Activated T-helper 1 cell treated with Interleukin-2 at 50 U/mL for 16 hours (primary cell): ENCODE results near the gene EFNB2.

Experiments used
- DNase-seq: peaks from one replicate; pipeline ENCODE4 v3.0.0-alpha.2; 2020; ENCODE audit warnings: low read depth

Gene EFNB2

DNA sequence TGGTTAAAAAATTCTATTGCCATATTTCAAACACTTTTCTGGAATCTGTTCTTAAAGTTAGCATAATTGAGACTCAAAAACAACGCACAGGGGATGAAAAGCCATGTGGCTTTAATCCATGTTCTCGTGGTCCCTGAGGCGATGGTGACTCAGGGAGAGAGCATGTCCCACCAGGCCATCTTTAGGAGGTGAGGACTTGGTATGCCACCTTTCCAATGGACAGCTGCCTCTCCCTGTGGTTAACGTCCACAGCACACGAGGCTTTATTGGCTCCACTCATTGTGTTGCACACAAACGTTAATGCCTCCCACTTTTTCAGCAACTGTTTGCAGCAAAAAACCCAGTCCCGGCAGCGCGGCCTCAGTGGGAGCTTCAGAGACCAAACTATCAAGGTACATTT is 51.4 kb downstream of the EFNB2 start:
- no peak for DNase-seq

DNA sequence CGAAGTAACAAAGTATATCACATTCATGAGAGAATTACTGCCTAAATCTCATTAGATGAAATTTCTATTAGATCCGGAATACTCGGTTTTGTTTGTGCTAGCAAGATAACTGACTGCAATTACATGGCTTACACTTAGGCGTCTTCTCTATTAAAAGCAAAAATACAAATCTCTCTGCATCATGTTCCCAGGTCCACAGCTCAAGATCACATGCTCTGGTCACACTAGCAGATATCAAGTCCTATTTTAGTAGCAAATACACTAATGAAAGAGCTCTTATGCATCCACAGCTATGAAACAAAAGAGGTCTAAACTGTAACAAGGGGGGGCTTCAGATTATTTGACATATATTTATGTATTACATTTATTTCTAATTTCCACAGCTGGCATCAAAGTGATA is 53.5 kb downstream of the EFNB2 start:
- no peak for DNase-seq

DNA sequence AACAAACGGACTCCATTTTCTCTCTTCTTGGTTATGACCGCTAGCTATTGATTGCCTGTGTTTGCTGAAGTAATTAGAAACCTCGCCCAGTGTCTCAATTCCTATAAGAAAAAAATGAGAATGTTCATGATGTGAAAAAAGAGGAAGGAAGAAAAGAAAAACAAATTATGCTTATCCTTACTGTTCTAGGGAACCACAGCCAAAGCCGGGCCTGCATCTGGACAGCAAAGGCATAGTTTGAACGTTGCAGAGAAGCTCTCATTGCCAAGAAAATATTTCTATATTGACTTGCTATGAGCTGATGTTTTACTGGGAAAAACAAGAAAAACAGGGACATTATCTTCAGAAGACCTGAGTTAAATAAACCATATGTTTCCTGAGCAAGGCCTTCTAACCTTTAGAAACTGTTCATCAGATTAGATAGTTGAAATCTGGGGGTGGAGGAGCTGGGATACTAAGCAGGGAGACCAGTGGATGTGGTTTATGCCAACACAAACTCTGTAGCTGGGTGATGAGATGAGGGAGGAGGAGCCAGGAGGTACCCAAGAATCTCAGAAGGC is 55.0 kb downstream of the EFNB2 start:
- DNase-seq: no peak

DNA sequence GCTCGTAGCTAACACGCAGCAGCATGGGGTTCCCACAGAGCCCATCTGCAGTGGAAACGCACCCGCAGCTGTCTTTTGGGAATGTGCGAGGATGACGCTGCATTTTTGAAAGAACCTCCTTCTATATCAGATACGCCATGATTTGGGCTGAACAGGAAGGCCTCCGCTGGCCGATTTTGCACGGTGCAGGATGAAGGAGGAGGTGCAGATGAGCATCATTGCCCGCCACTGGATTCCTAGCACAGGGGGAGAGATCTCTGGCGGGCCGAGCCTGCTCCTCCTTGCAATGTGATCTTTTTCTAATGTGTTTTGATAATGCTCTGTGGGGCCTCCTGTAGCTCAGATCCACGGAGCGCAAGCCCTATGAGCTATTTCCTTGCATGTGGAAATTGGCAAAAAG is 55.5 kb downstream of the EFNB2 start:
- DNase-seq: no peak

DNA sequence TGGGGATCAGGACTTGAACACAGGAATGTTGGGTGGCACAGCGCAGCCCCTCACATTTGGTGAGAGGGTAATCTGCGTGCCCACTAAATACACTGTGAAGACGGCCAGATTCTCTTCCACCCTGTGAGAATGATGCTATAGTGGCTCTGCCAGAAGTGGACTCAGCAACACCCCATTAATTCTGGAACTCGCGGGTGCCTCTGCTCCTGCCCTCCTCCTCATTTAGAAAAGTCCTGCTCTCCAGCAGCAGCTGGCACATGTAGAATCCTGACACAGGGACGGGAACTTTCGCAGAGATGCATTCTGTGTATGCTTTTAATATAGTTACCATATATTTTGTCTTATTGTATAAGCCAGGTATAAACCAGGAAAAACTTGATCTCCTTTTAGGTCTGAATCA is 57.3 kb downstream of the EFNB2 start:
- no peak for DNase-seq

DNA sequence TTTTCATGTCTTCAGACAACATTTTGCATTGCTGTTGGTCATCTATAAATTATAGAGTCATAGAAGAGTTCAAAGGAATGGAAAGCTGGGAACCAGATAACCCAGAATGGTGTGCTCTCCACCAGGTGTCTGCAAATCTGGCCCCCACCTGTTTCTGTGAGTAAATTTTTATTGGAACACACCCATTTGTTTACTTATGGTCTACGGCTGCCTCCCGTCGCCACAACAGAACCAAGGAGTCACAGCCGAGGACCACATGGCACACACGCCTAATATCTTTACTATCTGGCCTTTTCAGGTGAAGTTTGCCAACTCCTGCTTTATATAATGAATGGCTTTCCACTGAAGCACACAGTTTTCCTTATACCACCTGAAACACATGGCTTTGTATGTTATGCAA is 58.2 kb downstream of the EFNB2 start:
- DNase-seq: no peak

DNA sequence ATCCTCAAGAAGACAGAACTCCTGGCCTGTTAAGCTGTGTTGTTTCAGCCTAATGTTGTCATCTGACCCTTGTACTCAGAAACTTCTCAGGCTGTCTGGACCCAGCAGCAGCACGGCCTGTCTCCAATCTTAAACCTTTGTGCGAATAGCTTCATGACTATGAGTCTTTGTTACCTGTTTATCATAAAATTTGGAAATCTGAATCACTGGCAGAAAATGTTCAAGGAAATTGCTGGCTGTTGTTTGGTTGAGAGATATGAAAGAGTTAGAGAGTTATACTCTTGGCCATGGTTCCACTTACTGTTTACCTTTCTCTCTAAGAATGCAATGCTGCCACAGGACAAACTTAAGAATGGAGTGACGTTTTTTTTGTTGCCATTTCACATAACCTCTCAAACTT is 59.6 kb downstream of the EFNB2 start:
- DNase-seq: no peak

DNA sequence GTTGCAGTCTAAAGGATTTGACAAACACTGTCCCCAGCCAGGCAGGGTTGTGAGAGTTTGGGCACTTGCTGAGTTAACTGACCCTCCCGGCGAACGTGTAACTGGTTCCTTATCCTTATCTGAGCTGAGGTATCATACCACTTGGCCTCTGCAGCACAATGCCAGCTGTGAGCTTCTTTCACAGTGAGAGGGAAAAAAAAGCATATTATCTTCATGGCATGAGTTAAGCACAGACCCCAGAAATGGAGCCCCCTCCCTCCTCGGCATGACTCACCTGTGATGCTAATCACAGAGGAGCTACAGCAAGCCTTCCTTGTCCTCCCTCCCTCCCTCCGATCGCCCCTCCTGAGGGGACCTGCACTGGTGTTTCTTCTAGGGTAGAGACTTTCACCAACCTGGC is 60.5 kb downstream of the EFNB2 start:
- no peak for DNase-seq

DNA sequence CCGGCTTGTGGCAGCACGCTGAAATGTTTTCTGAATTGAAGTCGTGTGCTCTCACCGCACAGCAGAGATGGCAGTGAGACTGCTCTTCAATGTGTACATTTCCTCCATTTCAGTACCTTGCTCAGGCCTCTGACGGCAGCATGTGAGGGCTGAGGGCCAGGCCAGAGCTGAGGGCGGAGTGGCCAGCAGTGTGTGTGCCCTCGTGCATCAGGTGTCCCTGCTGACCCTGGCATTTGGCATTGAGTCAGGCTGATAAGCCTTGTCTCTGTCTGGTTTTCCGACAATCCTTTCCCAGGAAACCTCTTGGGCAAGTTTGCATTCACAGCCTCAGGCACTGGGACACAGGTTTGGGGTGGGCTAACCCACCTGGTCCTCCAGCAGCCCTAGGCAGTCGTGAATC is 62.3 kb downstream of the EFNB2 start:
- DNase-seq: no peak

DNA sequence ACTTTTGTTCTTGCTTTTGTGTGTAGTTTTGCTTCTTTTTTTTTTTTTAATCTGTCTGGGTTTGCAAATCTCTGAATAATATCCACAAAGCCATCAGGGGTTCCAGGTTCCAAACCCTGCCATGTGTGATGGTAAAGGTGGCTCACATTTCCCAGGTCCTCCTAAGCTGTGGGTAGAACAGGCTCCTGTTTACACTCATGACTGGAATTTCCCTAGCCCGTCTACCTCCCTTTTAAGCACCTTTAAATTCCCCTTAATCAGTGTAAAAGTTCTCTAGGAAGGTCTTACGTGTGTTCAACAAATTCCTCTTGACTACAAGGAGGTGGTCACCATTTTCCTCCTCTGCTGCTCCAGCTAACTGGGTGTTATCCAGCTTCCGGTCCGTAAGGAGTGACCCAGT is 62.8 kb downstream of the EFNB2 start:
- DNase-seq: no peak

DNA sequence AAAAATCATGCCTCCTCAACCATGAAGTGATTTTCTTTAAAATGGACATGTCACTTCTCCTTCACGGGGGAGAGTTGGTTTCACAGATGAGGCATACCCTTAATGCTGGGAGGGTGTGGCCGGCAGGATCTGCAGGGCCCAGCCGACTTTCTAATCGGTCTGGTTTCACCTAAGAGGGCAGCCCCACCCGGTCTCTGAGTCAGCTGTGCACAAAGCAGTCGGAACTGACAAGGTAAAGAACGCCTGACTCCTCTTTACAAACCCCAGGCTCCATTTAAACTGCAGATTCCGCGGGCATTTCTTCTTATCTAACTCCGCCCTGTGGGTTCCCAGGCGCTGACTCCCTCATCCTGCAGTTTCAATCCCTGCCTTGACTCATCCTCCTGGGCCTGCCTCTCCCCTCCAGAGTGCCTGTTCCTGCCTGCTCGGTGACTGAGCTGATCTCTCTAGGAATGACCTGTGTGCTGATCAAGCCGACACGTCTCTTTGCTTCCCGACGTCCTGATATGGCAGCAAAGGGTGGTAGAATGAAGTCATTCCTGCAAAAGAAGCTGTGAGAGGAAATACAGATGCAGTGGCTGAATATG is 63.4 kb downstream of the EFNB2 start:
- no peak for DNase-seq

DNA sequence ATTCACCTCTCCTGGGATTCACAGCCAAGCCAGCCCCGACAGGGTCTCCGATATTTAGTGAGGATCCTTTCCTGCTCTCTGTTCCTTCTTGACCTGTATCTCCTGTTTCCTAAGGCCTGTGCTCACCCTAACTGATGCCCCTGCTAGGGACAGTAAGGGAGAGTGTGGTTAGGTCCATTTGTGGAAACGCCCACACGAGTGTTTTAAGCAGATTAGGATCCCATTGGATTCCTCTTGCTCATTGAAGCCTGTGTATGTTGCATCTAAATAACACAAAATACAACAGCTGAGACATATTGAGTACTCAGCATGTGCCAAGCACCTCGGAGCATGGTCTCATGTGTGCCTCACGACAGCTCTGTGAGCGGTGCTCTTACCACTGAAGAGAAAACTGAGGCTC is 64.9 kb downstream of the EFNB2 start:
- DNase-seq: no peak

DNA sequence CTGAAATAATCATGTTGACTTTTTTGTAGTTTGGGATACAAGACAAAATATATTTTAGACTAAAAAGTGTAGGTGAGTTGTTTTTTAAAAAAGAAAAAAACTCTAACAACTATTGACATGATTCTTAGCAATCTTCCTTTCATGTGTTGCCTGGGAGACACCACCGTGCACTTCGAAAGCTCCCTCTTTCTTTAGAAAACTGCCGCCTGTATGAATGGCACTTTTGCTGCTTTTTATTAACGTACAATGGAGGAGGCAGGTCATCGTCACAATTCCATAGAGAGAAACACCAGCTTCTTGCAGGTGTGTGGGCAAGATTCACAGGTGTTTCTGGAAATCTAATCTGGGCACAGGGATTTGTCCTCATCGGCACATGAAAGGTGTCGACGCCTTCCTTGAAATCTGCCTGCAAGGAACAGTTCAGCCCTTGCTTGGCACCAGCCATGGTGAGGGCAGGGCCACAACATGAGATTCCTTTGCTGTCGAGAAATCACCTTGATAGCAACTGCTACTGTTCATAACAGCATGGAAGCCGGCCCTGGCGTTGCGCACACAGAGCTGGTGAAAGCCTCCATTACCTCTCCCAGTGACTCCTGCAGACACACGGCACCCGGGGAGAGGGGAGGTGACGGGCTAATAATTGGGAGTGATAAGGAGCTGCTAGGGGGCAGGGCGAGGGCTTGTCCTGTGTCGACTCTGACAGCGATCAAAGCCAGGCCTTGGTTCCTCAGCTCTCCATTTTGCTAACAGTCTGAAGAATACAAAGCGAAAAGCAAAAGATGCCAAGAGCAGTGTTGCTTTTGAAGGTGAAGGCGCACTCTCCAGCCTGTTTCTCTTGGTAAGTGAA is 66.5 kb downstream of the EFNB2 start:
- DNase-seq: no peak

DNA sequence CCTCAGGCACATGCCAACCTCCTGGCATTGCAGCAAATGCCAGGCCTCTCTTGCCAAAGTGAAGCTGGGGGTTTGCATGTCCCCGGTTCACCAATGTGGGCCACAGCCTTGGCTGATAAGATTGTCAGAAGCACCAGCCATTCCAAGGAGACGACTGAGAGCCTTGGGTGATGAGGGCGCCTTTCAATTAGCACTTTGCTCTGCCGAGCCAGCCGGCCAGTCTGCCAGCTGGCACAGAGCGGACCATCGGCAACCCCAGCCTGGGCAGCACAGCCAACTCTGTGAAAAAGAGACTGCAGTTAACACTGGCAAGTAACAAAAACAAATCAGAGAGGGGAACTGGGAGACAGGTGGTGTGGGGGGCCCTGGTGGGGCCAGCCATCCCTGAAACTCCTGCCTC is 67.3 kb downstream of the EFNB2 start:
- DNase-seq: no peak

DNA sequence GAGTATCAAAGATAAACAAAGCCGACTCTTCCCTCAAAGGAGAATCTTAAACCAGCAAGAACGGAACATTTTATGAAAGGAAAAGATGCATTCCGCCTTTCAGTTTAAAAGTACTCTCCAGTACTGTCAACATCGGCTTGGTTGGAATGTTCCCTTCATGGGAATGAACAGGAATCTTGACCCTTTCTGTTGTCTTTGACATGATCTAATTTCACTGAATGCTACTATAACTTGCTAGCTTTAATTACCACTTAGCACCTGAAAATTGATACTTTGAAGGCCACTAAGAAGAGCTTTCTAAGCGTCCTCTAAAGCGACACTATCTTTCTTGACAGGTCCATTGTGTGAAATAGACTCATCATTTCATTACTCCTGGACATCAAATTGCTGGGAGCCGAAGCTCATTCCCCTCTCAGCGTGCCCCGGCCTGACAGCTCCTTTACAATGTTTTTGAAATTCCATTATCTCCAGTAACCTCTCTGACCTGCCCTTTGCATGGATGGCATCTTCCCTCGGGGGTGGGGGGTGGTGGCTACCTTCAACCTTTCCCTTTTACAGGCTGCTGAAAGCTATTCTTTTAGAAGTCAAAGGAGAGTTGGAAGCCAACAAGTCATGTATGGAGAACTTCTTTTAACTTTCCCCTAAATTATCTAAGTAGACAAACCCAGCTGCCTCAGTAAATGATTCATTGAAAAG is 67.9 kb downstream of the EFNB2 start:
- DNase-seq: no peak

DNA sequence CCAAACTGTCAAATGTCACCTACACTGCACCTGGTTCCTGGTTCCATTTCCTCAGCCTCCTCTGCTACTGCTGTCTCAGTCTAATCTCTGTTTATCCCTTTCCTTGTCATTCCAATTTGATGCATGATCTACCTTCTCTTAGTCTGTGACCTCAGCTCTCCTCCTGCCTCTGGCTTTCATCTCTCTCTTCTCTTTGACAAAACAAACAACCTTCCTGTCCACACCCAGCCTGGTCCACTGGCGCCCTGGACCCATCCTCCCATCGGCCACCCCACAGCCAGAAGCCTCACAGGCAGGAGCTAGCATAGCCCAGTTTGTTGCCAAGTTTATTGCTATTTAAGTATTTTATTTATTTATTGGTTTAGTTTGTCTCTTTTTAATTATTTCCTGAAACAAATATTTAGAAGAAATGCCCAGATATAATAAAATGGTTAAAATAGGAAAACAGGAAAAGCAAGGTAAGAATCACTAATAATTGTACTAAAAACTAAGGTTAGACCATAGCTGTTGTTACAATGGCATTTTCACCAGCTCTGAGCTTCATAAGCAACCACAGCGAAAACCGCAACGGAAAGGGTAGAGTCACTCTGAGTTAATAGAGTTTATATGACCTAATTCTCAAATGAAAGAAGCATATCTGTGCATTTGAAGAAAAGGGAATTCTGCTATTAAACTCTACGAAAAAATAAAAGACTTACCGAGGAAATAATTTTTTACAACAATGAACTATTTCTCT is 68.6 kb downstream of the EFNB2 start:
- no peak for DNase-seq

DNA sequence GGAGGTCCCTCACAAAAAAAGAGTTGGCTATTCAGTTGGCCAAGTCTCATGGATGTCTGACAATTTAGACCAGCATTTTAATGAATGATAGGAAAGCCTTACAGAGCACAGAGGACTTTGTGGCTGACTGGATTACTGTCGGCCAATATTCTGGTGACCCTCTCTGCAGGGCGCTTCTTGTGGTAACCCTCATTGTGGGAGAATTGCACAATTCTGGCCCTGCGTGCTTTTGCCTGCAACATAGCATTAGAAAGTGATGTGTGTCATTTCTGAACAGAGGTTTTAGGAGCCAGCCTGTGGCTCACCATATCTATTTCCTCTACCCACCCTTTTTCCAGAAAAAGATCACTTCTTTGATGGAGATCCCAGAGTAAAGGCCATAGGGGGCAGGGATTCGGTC is 71.4 kb downstream of the EFNB2 start:
- DNase-seq: no peak

DNA sequence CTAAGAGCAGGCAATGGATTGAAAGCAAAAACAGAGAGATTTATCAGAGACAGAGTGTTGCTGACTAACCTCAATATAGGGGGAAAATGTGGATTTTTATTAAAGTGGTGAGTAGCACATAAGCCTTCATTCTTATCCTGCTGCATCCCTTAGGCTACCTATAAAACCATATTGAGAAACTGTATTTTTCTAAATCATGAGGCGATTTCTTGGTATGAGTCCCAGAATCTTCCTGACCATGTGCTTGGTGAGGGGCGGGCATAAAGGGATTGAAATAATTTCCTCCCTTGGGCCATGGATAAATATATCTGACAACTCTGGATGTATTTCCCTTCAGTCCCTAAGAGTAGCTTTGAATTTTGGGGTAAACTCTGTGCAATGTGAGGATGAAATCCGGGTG is 72.8 kb downstream of the EFNB2 start:
- no peak for DNase-seq

DNA sequence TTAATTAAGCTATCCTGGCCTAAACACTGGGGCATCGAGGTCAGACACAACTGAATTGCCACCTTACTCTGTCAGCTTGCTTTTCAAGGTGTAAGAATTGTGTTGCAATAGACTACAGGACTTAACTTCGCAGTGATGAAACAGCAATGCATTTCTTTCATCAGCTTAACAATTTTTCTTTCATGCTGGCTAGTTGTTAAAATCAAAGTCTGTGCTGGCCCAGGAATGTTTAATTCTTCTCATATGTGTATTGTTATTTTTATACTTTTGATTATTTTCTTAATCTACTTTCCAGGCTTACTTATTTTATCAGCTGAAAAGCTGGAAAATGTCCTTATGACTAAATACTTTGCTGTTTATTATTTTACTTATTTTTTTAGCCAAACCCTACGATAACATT is 79.7 kb downstream of the EFNB2 start:
- DNase-seq: no peak

DNA sequence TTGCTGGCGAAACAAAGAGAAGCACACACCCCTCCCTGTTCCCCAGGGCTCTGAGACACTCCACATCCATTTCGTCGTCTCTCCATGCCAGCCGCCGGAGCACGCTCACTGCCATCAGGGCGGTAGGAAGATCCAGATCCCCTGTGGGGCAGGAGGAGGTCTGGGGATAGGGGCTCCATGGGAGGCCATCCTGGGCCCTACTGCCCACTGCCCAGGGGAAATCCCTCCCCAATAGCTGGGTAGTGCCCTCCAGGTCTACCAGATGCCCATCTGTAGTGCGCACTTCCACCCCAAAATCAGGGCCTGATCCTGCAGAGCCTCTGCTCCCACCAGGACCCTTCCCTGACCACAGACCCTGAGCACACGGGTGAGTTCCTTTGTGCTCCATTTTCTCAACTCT is 80.3 kb downstream of the EFNB2 start:
- no peak for DNase-seq

DNA sequence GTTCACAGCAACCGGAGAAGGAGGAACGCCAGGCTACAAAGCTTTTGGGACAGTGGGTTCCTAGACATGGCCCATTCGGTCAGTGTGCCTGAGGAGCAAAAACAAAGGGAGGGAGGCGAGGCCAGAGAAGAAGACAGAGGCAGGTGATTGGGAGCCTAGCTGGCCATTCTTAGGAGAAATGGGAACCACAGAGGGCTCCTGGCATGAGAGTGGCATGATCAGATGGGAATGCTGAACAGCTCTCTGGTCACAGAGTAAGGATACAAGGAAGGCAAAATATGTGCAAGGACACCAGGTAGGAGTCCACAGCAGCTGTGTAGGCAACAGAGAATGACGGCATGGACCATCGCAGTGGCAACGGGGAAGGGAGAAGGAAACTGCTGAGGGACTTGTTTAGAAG is 82.4 kb downstream of the EFNB2 start:
- no peak for DNase-seq

DNA sequence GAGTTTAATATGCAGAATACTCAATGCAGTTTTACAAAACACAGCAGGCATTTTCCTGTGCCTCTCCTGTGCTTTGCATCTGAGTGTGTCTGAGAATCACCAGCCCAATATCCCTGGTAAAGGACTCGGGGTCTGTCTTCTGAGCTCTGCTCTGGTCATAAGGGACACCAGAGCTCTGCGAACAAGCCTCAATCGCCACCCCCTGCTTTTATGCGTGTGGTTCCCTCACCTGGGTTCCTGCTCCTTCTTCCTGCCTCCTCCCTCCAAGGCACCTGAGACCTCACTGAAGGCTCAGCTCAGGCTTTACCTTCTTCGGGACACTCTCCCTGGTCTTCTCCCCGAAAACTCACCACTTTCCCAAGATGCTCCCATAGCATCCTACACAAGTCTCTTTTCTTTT is 84.5 kb downstream of the EFNB2 start:
- DNase-seq: no peak
